DMS 273 (cell line): ENCODE data around the gene MSMO1.
A peak's percentile ranks its signal among the peaks of the same experiment; 100 is the strongest.
"Not testable (repeated sequence)": the region's sequence is repeated elsewhere in the genome, so short reads cannot be mapped to it uniquely, and the experiment has no call there.

Experiments
- DNase-seq: peaks from one replicate; lab custom pipeline; 2025; ENCODE audit not compliant: unreplicated experiment; lab: John Stamatoyannopoulos, UW

The MSMO1 gene

GRCh38 chr4:165327211-165328100 lies at the start of gene MSMO1:
Gene MSMO1 (plus strand): TSS chr4:165327669. CDS start chr4:165333371, 5,702 bp downstream.
- peak; percentile 99 for DNase-seq

GRCh38 chr4:165279531-165279930 lies 47.9 kb upstream of the MSMO1 start:
- DNase-seq: not testable (repeated sequence)

- not testable (repeated sequence) for DNase-seq
Observed at GRCh38 chr4:165284697-165285096, 42.8 kb upstream of the MSMO1 start.

- not testable (repeated sequence) for DNase-seq
Observed at GRCh38 chr4:165286619-165287340, 40.7 kb upstream of the MSMO1 start.

GRCh38 chr4:165288226-165288625 lies 39.2 kb upstream of the MSMO1 start:
- DNase-seq: no peak

- DNase-seq: no peak
Observed at GRCh38 chr4:165288639-165289422, 38.6 kb upstream of the MSMO1 start.

GRCh38 chr4:165289423-165289785 lies 38.1 kb upstream of the MSMO1 start:
- no peak for DNase-seq

- no peak for DNase-seq
Observed at GRCh38 chr4:165293061-165293460, 34.4 kb upstream of the MSMO1 start.

GRCh38 chr4:165293927-165294649 lies 33.4 kb upstream of the MSMO1 start:
- no peak for DNase-seq

GRCh38 chr4:165294907-165295306 lies 32.6 kb upstream of the MSMO1 start:
- no peak for DNase-seq

GRCh38 chr4:165297626-165298025 lies 29.8 kb upstream of the MSMO1 start:
- no peak for DNase-seq

- peak; percentile 1 for DNase-seq
Observed at GRCh38 chr4:165299399-165300060, 27.9 kb upstream of the MSMO1 start.

GRCh38 chr4:165301833-165302232 lies 25.6 kb upstream of the MSMO1 start:
- no peak for DNase-seq

- DNase-seq: no peak
Observed at GRCh38 chr4:165302658-165303057, 24.8 kb upstream of the MSMO1 start.

GRCh38 chr4:165308166-165308565 lies 19.3 kb upstream of the MSMO1 start:
- DNase-seq: no peak

- DNase-seq: no peak
Observed at GRCh38 chr4:165308606-165309005, 18.9 kb upstream of the MSMO1 start.

GRCh38 chr4:165309456-165309855 lies 18.0 kb upstream of the MSMO1 start:
- DNase-seq: no peak

- no peak for DNase-seq
Observed at GRCh38 chr4:165312506-165312905, 15.0 kb upstream of the MSMO1 start.

- DNase-seq: no peak
Observed at GRCh38 chr4:165319030-165319429, 8.4 kb upstream of the MSMO1 start.

- no peak for DNase-seq
Observed at GRCh38 chr4:165319509-165319908, 8.0 kb upstream of the MSMO1 start.
